CD14-positive monocyte (primary cell): ENCODE results near the gene FHIT. TPM values are rescaled to one million over a fixed set of nuclear protein-coding genes. Genes with fewer than 3 reads are reported as not detected.

Experiments used
- DNase-seq, 3 donors: peaks; one replicate each; pipeline ENCODE4 v3.0.0-alpha.2; 2011 to 2022
- H2AFZ ChIP-seq: 2 replicates; pipeline ENCODE4 v1.6.0; 2012; ENCODE audit warnings: mild to moderate bottlenecking, low read depth, low read length, inconsistent platforms; ENCODE audit not compliant: insufficient read depth, poor library complexity, severe bottlenecking
- H3K27ac ChIP-seq, 2 donors: 1 replicate in 1 of 2; 2 replicates in 1 of 2; pipeline ENCODE4 v1.5.1; 2012 to 2013; ENCODE audit warnings: low read length in 2 of 2, control low read depth in 1 of 2, inconsistent platforms in 1 of 2, low read depth in 1 of 2, mild to moderate bottlenecking in 1 of 2
- H3K27me3 ChIP-seq, 2 donors: one replicate each; pipeline versions ENCODE4 v1.6.0 to v1.6.1; 2011 to 2013; ENCODE audit warnings: low read length in 2 of 2; ENCODE audit not compliant: control insufficient read depth in 2 of 2, insufficient read depth in 2 of 2
- H3K36me3 ChIP-seq, 2 donors: replicated peaks in 1 of 2; 1 replicate in 1 of 2; 2 replicates in 1 of 2; pipeline versions ENCODE4 v1.5.1 to v1.6.1; 2012 to 2013; ENCODE audit warnings: low read length in 2 of 2, control low read depth in 1 of 2, inconsistent platforms in 1 of 2, mild to moderate bottlenecking in 1 of 2; ENCODE audit not compliant: insufficient read depth in 2 of 2, control insufficient read depth in 1 of 2
- H3K4me1 ChIP-seq, 2 donors: 1 replicate in 1 of 2; 2 replicates in 1 of 2; pipeline versions ENCODE4 v1.5.1 to v1.6.1; 2012 to 2013; ENCODE audit warnings: low read length in 2 of 2, control low read depth in 1 of 2, inconsistent platforms in 1 of 2, mild to moderate bottlenecking in 1 of 2, moderate library complexity in 1 of 2; ENCODE audit not compliant: insufficient read depth in 2 of 2, control insufficient read depth in 1 of 2
- H3K4me2 ChIP-seq: replicated peaks from 2 replicates; pipeline ENCODE3; 2012; ENCODE audit warnings: low read length, moderate library complexity, mild to moderate bottlenecking; ENCODE audit not compliant: poor library complexity, severe bottlenecking; ENCODE audit errors: extremely low read depth
- H3K4me3 ChIP-seq, 3 experiments: fragments of 200-600 bp in 1 of 3; sonication (generic) in 1 of 3; replicated peaks in 1 of 3; 1 replicate in 2 of 3; 2 replicates in 1 of 3; pipeline ENCODE4 v1.5.1; 2011 to 2013; ENCODE audit warnings: low read length in 3 of 3, mild to moderate bottlenecking in 3 of 3, control low read depth in 2 of 3, low read depth in 2 of 3, inconsistent platforms in 1 of 3, moderate library complexity in 1 of 3
- H3K79me2 ChIP-seq: 2 replicates; pipeline ENCODE4 v1.6.0; 2012; ENCODE audit warnings: mild to moderate bottlenecking, control low read depth, inconsistent platforms, low read length, moderate library complexity; ENCODE audit not compliant: insufficient read depth
- H3K9ac ChIP-seq: 2 replicates; pipeline ENCODE4 v1.6.0; 2017; ENCODE audit warnings: low read length, mild to moderate bottlenecking; ENCODE audit not compliant: insufficient read depth, poor library complexity, severe bottlenecking
- H3K9me3 ChIP-seq, 2 donors: replicated peaks in 1 of 2; 1 replicate in 1 of 2; 2 replicates in 1 of 2; pipeline versions ENCODE4 v1.5.1 to v1.6.1; 2012 to 2013; ENCODE audit warnings: low read length in 2 of 2, control low read depth in 1 of 2; ENCODE audit not compliant: control insufficient read depth in 1 of 2, insufficient read depth in 1 of 2
- H4K20me1 ChIP-seq: 2 replicates; pipeline ENCODE4 v1.6.0; 2012; ENCODE audit warnings: mild to moderate bottlenecking, low read length, control low read depth, moderate library complexity; ENCODE audit not compliant: insufficient read depth
- H3K27ac Mint-ChIP-seq, 7 donors: one replicate each; pipeline ENCODE4 v1.8.0; 2020; ENCODE audit warnings: mild to moderate bottlenecking in 7 of 7, mixed read lengths in 7 of 7, moderate library complexity in 6 of 7, inconsistent platforms in 2 of 7
- H3K27me3 Mint-ChIP-seq, 3 donors: one replicate each; pipeline ENCODE4 v1.8.0; 2021 to 2022; ENCODE audit warnings: low read depth in 3 of 3, mild to moderate bottlenecking in 3 of 3, mixed read lengths in 3 of 3, moderate library complexity in 3 of 3, inconsistent platforms in 1 of 3
- H3K36me3 Mint-ChIP-seq, 2 donors: one replicate each; pipeline ENCODE4 v1.8.0; 2020; ENCODE audit warnings: mixed read lengths in 2 of 2, inconsistent platforms in 1 of 2, mild to moderate bottlenecking in 1 of 2
- H3K4me1 Mint-ChIP-seq: one replicate; pipeline ENCODE4 v1.8.0; 2020; ENCODE audit warnings: mild to moderate bottlenecking, mixed read lengths
- H3K4me3 Mint-ChIP-seq, 2 donors: one replicate each; pipeline ENCODE4 v1.8.0; 2020; ENCODE audit warnings: mild to moderate bottlenecking in 2 of 2, mixed read lengths in 2 of 2, moderate library complexity in 1 of 2
- H3K9me3 Mint-ChIP-seq, 7 donors: one replicate each; pipeline ENCODE4 v1.8.0; 2020 to 2022; ENCODE audit warnings: mixed read lengths in 7 of 7, mild to moderate bottlenecking in 6 of 7, moderate library complexity in 6 of 7, inconsistent platforms in 2 of 7
- WGBS: methylation state at CpG from one replicate; pipeline ENCODE4 v1.1.5; 2013; ENCODE audit warnings: missing lambda C conversion rate; ENCODE audit not compliant: insufficient coverage; 5-methylcytosine and 5-hydroxymethylcytosine counted together
- intact Hi-C, 2 donors: fragments of 100-400 bp; cut with micrococcal nuclease; formaldehyde crosslinking; loops; one replicate each; pipeline versions ENCODE4 v1.15.0 to v1.15.1; 2023
- polyA plus RNA-seq, 3 donors: library from polyadenylated mRNA; depleted of rRNA in 1 of 3; unstranded in 2 of 3; stranded (reverse) in 1 of 3; fragments of 300-500 nt in 2 of 3; fragments of >200 nt in 1 of 3; fragmentation: Illumina TruSeq in 2 of 3; gene quantifications; 1 replicate in 2 of 3; 2 replicates in 1 of 3; pipeline ENCODE4 v1.2.3, GENCODE V29; 2012 to 2021
- TF ChIP-seq, protein P1 (sequence below): fragments of 200-600 bp; IDR thresholded peaks from one replicate; pipeline ENCODE4 v1.8.0; 2022; ENCODE audit warnings: antibody characterized with exemption, mild to moderate bottlenecking

The FHIT gene
- polyA plus RNA-seq, 3 donors, result 1.7 to 3.4 (median 3.2) TPM

- H3K9me3 ChIP-seq, result no peaks in the 10 kb centered on the region
- peaks cover 3% of the 10 kb centered on the region for H3K4me1 Mint-ChIP-seq
These were observed 1479.5 kb downstream of the FHIT start for GRCh38 chr3:59771768-59772181.

DNA sequence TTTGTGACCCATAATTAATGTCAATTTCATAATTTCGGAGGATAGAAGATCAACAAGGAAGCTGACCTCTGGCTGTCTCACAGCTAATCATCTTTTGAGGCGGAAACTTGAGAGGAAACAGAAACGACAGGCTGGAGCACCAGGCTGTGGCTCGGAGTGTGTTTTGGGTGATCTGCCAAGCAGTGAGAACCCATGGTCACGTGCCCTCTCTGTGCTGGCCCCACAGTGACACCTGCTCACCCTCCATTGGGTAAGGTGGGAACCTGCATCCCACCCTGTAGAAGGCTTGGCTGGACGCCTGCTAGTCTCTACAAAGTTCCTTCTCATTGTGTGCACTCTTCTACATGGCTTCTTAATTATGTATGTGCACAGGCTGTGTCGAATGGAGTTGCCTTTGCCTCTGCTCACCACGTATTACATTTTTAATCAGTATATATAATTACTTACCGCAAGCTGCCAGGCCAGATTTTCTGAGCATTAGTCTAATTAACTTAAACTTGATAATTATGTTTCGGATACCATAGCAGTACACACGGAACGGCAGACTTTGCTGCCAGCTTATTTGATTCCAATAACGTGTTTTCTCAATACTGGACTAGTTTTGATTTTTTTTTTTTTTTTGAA, 1482.0 kb downstream of the FHIT start:
- H3K79me2 ChIP-seq, result no peaks in the 10 kb centered on the region
- intact Hi-C loops, result no loop called here
- H3K4me3 ChIP-seq, result no peak overlapping the region
- H3K4me2 ChIP-seq, result no peak overlapping the region
- H2AFZ ChIP-seq, result no peak overlapping the region
- no peak overlapping the region for H3K27ac ChIP-seq
- no peak for DNase-seq
- H3K27me3 ChIP-seq, result no peaks in the 10 kb centered on the region
- no peaks in the 10 kb centered on the region for H3K4me1 ChIP-seq
- H4K20me1 ChIP-seq, result no peaks in the 10 kb centered on the region
- H3K4me1 Mint-ChIP-seq, result peaks cover 3% of the 10 kb centered on the region
- no peaks in the 10 kb centered on the region for H3K9me3 ChIP-seq
- H3K9ac ChIP-seq, result no peak overlapping the region
- TF ChIP-seq, protein P1, sequence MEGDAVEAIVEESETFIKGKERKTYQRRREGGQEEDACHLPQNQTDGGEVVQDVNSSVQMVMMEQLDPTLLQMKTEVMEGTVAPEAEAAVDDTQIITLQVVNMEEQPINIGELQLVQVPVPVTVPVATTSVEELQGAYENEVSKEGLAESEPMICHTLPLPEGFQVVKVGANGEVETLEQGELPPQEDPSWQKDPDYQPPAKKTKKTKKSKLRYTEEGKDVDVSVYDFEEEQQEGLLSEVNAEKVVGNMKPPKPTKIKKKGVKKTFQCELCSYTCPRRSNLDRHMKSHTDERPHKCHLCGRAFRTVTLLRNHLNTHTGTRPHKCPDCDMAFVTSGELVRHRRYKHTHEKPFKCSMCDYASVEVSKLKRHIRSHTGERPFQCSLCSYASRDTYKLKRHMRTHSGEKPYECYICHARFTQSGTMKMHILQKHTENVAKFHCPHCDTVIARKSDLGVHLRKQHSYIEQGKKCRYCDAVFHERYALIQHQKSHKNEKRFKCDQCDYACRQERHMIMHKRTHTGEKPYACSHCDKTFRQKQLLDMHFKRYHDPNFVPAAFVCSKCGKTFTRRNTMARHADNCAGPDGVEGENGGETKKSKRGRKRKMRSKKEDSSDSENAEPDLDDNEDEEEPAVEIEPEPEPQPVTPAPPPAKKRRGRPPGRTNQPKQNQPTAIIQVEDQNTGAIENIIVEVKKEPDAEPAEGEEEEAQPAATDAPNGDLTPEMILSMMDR, result no peak
- H3K4me3 Mint-ChIP-seq, result no peak overlapping the region
- H3K9me3 Mint-ChIP-seq, result no peaks in the 10 kb centered on the region
- H3K36me3 ChIP-seq, result no peaks in the 10 kb centered on the region
- H3K36me3 Mint-ChIP-seq, result no peaks in the 10 kb centered on the region
- no peak overlapping the region for H3K27ac Mint-ChIP-seq
- H3K27me3 Mint-ChIP-seq, result peaks cover 0 to 4% (median 1%) of the 10 kb centered on the region in 3 donors
- 78% methylated on average over 4 of the region's 13 CpGs for WGBS

More at GRCh38 chr3:59771768-59772181, 1479.5 kb downstream of the FHIT start:
- no peak for DNase-seq
- Histone ChIP-seq H4K20me1 (no peaks in the 10 kb centered on the region), H3K27ac (no peak overlapping the region), H3K36me3 (no peaks in the 10 kb centered on the region), H3K27me3 (no peaks in the 10 kb centered on the region), H2AFZ (no peak overlapping the region), H3K4me3 (no peak overlapping the region), H3K4me1 (no peaks in the 10 kb centered on the region), H3K9ac (no peak overlapping the region), H3K4me2 (no peak overlapping the region), H3K79me2 (no peaks in the 10 kb centered on the region)
- intact Hi-C loops, result no loop called here
- Mint-ChIP-seq H3K9me3 (no peaks in the 10 kb centered on the region), H3K27me3 (peaks cover 0 to 4% (median 2%) of the 10 kb centered on the region in 3 donors), H3K27ac (no peak overlapping the region), H3K4me3 (no peak overlapping the region), H3K36me3 (no peaks in the 10 kb centered on the region)
- TF ChIP-seq, protein P1, result no peak
- WGBS, result 85% methylated on average over 2 of the region's 3 CpGs
